H9 (cell line): ENCODE results near the gene GALNT5. TPM values are rescaled to one million over a fixed set of nuclear protein-coding genes. Genes with fewer than 3 reads are reported as not detected.

Experiments used
- DNase-seq: peaks from one replicate; pipeline ENCODE4 v3.0.0-alpha.2; 2017
- H2AFZ ChIP-seq: one replicate; pipeline ENCODE4 v1.6.1; 2013; ENCODE audit warnings: mild to moderate bottlenecking, low read length, control low read depth, moderate library complexity
- H2AK5ac ChIP-seq: 2 replicates; pipeline ENCODE4 v1.6.1; 2013; ENCODE audit warnings: low read length, control low read depth, mixed read lengths; ENCODE audit not compliant: insufficient read length
- H2BK120ac ChIP-seq: one replicate; pipeline ENCODE4 v1.6.1; 2013; ENCODE audit warnings: low read depth, mild to moderate bottlenecking, low read length, control low read depth, inconsistent platforms; ENCODE audit not compliant: poor library complexity, severe bottlenecking
- H2BK12ac ChIP-seq: 2 replicates; pipeline ENCODE4 v1.6.1; 2013; ENCODE audit warnings: low read length, control low read depth, mixed read lengths, low read depth; ENCODE audit not compliant: insufficient read length
- H2BK15ac ChIP-seq: 2 replicates; pipeline ENCODE4 v1.6.1; 2013; ENCODE audit warnings: low read depth, low read length, control low read depth
- H2BK20ac ChIP-seq: one replicate; pipeline ENCODE4 v1.6.1; 2013; ENCODE audit warnings: low read depth, mild to moderate bottlenecking, low read length, control low read depth, inconsistent platforms; ENCODE audit not compliant: poor library complexity, severe bottlenecking
- H2BK5ac ChIP-seq: 2 replicates; pipeline ENCODE4 v1.6.1; 2013; ENCODE audit warnings: low read length, control low read depth, mixed read lengths; ENCODE audit not compliant: insufficient read length
- H3K14ac ChIP-seq: 2 replicates; pipeline ENCODE4 v1.6.1; 2013; ENCODE audit warnings: low read length, control low read depth; ENCODE audit not compliant: insufficient read depth
- H3K18ac ChIP-seq: 2 replicates; pipeline ENCODE4 v1.6.1; 2013; ENCODE audit warnings: low read depth, mild to moderate bottlenecking, mixed read lengths, low read length, control low read depth; ENCODE audit not compliant: insufficient read length
- H3K23ac ChIP-seq: 2 replicates; pipeline ENCODE4 v1.6.1; 2013; ENCODE audit warnings: low read length, control low read depth, mixed read lengths, low read depth; ENCODE audit not compliant: insufficient read length
- H3K23me2 ChIP-seq: 2 replicates; pipeline ENCODE4 v1.6.1; 2013; ENCODE audit warnings: low read depth, mild to moderate bottlenecking, mixed read lengths, low read length, control low read depth; ENCODE audit not compliant: insufficient read length, poor library complexity, severe bottlenecking
- H3K27ac ChIP-seq: 2 replicates; pipeline ENCODE4 v1.5.1; 2013; ENCODE audit warnings: low read length, control low read depth, mixed read lengths, low read depth; ENCODE audit not compliant: insufficient read length
- H3K27me3 ChIP-seq: 2 replicates; pipeline ENCODE4 v1.6.1; 2013; ENCODE audit warnings: low read length, control low read depth, inconsistent platforms; ENCODE audit not compliant: insufficient read depth
- H3K4ac ChIP-seq: 2 replicates; pipeline ENCODE4 v1.6.1; 2013; ENCODE audit warnings: low read depth, mild to moderate bottlenecking, control low read depth, inconsistent platforms, low read length, moderate library complexity
- H3K4me1 ChIP-seq: 2 replicates; pipeline ENCODE4 v1.6.1; 2013; ENCODE audit warnings: low read length, control low read depth, inconsistent platforms; ENCODE audit not compliant: insufficient read depth
- H3K4me2 ChIP-seq: 2 replicates; pipeline ENCODE4 v1.6.1; 2013; ENCODE audit warnings: low read length, control low read depth, mixed read lengths; ENCODE audit not compliant: insufficient read length, insufficient read depth
- H3K56ac ChIP-seq: 2 replicates; pipeline ENCODE4 v1.6.1; 2013; ENCODE audit warnings: low read depth, mild to moderate bottlenecking, mixed read lengths, low read length, control low read depth; ENCODE audit not compliant: insufficient read length
- H3K79me1 ChIP-seq: 2 replicates; pipeline ENCODE4 v1.6.1; 2013; ENCODE audit warnings: low read depth, mild to moderate bottlenecking, moderate library complexity, low read length, control low read depth, inconsistent platforms; ENCODE audit not compliant: insufficient read depth, poor library complexity, severe bottlenecking
- H3K79me2 ChIP-seq: 2 replicates; pipeline ENCODE4 v1.6.1; 2013; ENCODE audit warnings: low read length, control low read depth, inconsistent platforms; ENCODE audit not compliant: insufficient read depth
- H3K9ac ChIP-seq: 2 replicates; pipeline ENCODE4 v1.6.1; 2013; ENCODE audit warnings: low read length, control low read depth, mixed read lengths; ENCODE audit not compliant: insufficient read length; ENCODE audit errors: extremely low read depth
- H3K9me3 ChIP-seq: one replicate; pipeline ENCODE4 v1.6.1; 2013; ENCODE audit warnings: low read depth, low read length, inconsistent platforms; ENCODE audit not compliant: control insufficient read depth
- H3T11ph ChIP-seq: one replicate; pipeline ENCODE4 v1.6.1; 2013; ENCODE audit warnings: mild to moderate bottlenecking, low read length, control low read depth, inconsistent platforms
- H4K20me1 ChIP-seq: one replicate; pipeline ENCODE4 v1.6.1; 2013; ENCODE audit not compliant: control insufficient read depth, insufficient read length, insufficient read depth
- H4K5ac ChIP-seq: 2 replicates; pipeline ENCODE4 v1.6.1; 2013; ENCODE audit warnings: low read depth, mild to moderate bottlenecking, mixed read lengths, low read length, control low read depth; ENCODE audit not compliant: insufficient read length
- H4K8ac ChIP-seq: replicated peaks from 2 replicates; pipeline ENCODE4 v1.6.1; 2013; ENCODE audit warnings: low read length, control low read depth, mixed read lengths, low read depth; ENCODE audit not compliant: insufficient read length
- H4K91ac ChIP-seq: 2 replicates; pipeline ENCODE4 v1.6.1; 2013; ENCODE audit warnings: low read depth, mild to moderate bottlenecking, moderate library complexity, mixed read lengths, low read length, control low read depth; ENCODE audit not compliant: insufficient read length
- H3K27ac Mint-ChIP-seq, 3 experiments: 2 replicates in 2 of 3; 3 replicates in 1 of 3; pipeline ENCODE4 v1.8.0; 2020 to 2021; ENCODE audit warnings: mixed read lengths in 3 of 3, mild to moderate bottlenecking in 1 of 3, moderate library complexity in 1 of 3
- H3K27me3 Mint-ChIP-seq: 2 replicates; pipeline ENCODE4 v1.8.0; 2021; ENCODE audit warnings: low read depth, mild to moderate bottlenecking, moderate library complexity, mixed read lengths
- H3K36me3 Mint-ChIP-seq, 3 experiments: 2 replicates in 2 of 3; 3 replicates in 1 of 3; pipeline ENCODE4 v1.8.0; 2020 to 2021; ENCODE audit warnings: low read depth in 3 of 3, mixed read lengths in 3 of 3; ENCODE audit not compliant: insufficient read depth in 1 of 3
- H3K4me1 Mint-ChIP-seq, 2 experiments: 2 replicates each; pipeline ENCODE4 v1.8.0; 2020; ENCODE audit warnings: mixed read lengths in 2 of 2
- H3K4me3 Mint-ChIP-seq, 2 experiments: 2 replicates in 1 of 2; 3 replicates in 1 of 2; pipeline ENCODE4 v1.8.0; 2020 to 2021; ENCODE audit warnings: mild to moderate bottlenecking in 2 of 2, mixed read lengths in 2 of 2, moderate library complexity in 1 of 2
- H3K9me3 Mint-ChIP-seq, 2 experiments: 2 replicates in 1 of 2; 3 replicates in 1 of 2; pipeline ENCODE4 v1.8.0; 2020; ENCODE audit warnings: mild to moderate bottlenecking in 2 of 2, mixed read lengths in 2 of 2, moderate library complexity in 1 of 2
- WGBS: extraction: QIAGEN DNeasy Blood & Tissue Kit; methylation state at CpG from one replicate; pipeline ENCODE4 v1.1.7; 2013; ENCODE audit warnings: missing lambda C conversion rate, low lambda C conversion rate, mixed read lengths; ENCODE audit not compliant: insufficient read length; ENCODE audit errors: extremely low coverage; 5-methylcytosine and 5-hydroxymethylcytosine counted together
- total RNA-seq: library from RNA; stranded (reverse); gene quantifications from 2 replicates; pipeline ENCODE4 v1.2.1, GENCODE V29; 2021
- TF ChIP-seq, protein P1 (sequence below): fragments of 200-600 bp; sonication (generic); conservative IDR thresholded peaks from 3 replicates; pipeline ENCODE4 v1.8.0; 2021; ENCODE audit warnings: antibody characterized with exemption, mild to moderate bottlenecking

The GALNT5 gene
- total RNA-seq, 1 experiment from 2014 or later = 0.17 TPM

DNA sequence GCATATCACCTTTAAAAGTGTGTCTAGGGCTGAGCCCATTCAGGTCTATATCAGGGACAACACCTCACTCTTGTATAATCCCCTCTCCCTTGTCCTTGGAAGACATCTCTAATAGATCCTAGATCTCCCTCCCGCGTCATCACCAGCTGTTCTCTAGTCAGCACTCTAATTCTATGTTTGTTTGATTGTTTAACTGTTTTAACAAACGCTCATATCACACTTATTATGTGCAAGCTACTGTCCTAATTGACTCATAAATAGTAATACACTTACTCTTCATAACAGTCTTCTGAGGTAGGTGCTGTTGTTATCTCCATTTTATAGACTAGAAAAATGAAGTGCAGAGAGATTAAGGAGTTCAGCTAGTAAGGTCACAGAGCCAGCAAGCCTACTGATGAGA lies 69.7 kb downstream of the GALNT5 start:
- no peak overlapping the region for H3T11ph ChIP-seq
- peaks cover 3% of the 10 kb centered on the region; the same call in 1 of the 2 replicates for H3K4me1 ChIP-seq
- H3K56ac ChIP-seq = no peak overlapping the region
- no peak overlapping the region for H3K27ac ChIP-seq
- no peak overlapping the region for H3K4me2 ChIP-seq
- H4K8ac ChIP-seq = no peak overlapping the region
- H4K91ac ChIP-seq = no peak overlapping the region
- H3K79me1 ChIP-seq = no peaks in the 10 kb centered on the region
- no peak overlapping the region for H3K4me3 Mint-ChIP-seq
- WGBS = no CpG with 5 or more reads among the region's 3 CpGs
- H2BK120ac ChIP-seq = no peak overlapping the region
- H4K20me1 ChIP-seq = no peaks in the 10 kb centered on the region
- no peaks in the 10 kb centered on the region for H3K79me2 ChIP-seq
- H2BK12ac ChIP-seq = no peak overlapping the region
- H3K14ac ChIP-seq = no peak overlapping the region
- H2BK15ac ChIP-seq = no peak overlapping the region
- no peak overlapping the region for H3K23ac ChIP-seq
- no peak for DNase-seq
- H3K18ac ChIP-seq = no peak overlapping the region
- H3K27ac Mint-ChIP-seq = no peak overlapping the region
- no peaks in the 10 kb centered on the region for H3K36me3 Mint-ChIP-seq
- H3K4ac ChIP-seq = no peak overlapping the region
- H3K27me3 ChIP-seq = no peaks in the 10 kb centered on the region
- no peaks in the 10 kb centered on the region for H3K9me3 Mint-ChIP-seq
- no peak overlapping the region for H2BK5ac ChIP-seq
- no peaks in the 10 kb centered on the region for H3K27me3 Mint-ChIP-seq
- peaks cover 31 to 38% of the 10 kb centered on the region in 2 experiments for H3K4me1 Mint-ChIP-seq
- no peak overlapping the region for H3K9ac ChIP-seq
- TF ChIP-seq, protein P1, sequence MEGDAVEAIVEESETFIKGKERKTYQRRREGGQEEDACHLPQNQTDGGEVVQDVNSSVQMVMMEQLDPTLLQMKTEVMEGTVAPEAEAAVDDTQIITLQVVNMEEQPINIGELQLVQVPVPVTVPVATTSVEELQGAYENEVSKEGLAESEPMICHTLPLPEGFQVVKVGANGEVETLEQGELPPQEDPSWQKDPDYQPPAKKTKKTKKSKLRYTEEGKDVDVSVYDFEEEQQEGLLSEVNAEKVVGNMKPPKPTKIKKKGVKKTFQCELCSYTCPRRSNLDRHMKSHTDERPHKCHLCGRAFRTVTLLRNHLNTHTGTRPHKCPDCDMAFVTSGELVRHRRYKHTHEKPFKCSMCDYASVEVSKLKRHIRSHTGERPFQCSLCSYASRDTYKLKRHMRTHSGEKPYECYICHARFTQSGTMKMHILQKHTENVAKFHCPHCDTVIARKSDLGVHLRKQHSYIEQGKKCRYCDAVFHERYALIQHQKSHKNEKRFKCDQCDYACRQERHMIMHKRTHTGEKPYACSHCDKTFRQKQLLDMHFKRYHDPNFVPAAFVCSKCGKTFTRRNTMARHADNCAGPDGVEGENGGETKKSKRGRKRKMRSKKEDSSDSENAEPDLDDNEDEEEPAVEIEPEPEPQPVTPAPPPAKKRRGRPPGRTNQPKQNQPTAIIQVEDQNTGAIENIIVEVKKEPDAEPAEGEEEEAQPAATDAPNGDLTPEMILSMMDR = no peak
- no peak overlapping the region for H2AK5ac ChIP-seq
- no peak overlapping the region for H2BK20ac ChIP-seq
- no peak overlapping the region for H4K5ac ChIP-seq
- no peak overlapping the region for H2AFZ ChIP-seq
- H3K23me2 ChIP-seq = no peaks in the 10 kb centered on the region
- H3K9me3 ChIP-seq = no peaks in the 10 kb centered on the region
